Heart left ventricle (tissue), 13 donors: Measurements from ENCODE around the gene CA9.

Source experiments
- CTCF ChIP-seq, 12 donors: fragments of 200-600 bp; sonication (generic) in 4 of 12; IDR thresholded peaks; one replicate each; pipeline versions ENCODE4 v1.5.0 to v1.8.0; 2018 to 2022; ENCODE audit warnings: antibody characterized with exemption in 12 of 12, mild to moderate bottlenecking in 5 of 12
- POLR2A ChIP-seq, 2 donors: fragments of 450-650 bp; IDR thresholded peaks; one replicate each; pipeline ENCODE4 v1.6.1; 2017; ENCODE audit warnings: antibody characterized with exemption in 2 of 2, mild to moderate bottlenecking in 2 of 2, moderate library complexity in 2 of 2
- donor health status: ischemic (EF 13 %, LVEDD 7.1; RV severe dilation, severe dysfunction).
- donor health status: DM: no; HTN: yes; CAD: no.
- donor health status: DM: no; HTN: no; CAD: no.
- donor health status: ischemic (EF 25% LVEDD 6.9; RV normal size, moderate dysfunction).
- donor health status: ischemic (EF 25% LVEDD 5.7; RV mildly dilated, moderate dysfunction).
- donor health status: ischemic (EF 35%, LVEDD 5.7; RV mildly dilated, moderate dysfunction).
- donor health status: nonischemic (EF 11% LVEDD 7.7; RV severe dilation, severe dysfunction).
- donor health status: DM: yes; HTN: yes; CAD: no.
- donor health status: PGD.
- donor health status: ischemic (EF 29% LVEDD 5.4; RV normal size, mild dysfunction).
- donor health status: nonischemic (EF 23%, LVEDD 6.1; RV moderate dilation, normal function).

GRCh38 chr9:35696520-35697215 lies 22.9 kb downstream of the CA9 start:
- TF ChIP-seq CTCF (IDR thresholded peaks at IDR 0.05) (peak; percentile 82 to 94 (median 88)), POLR2A (IDR thresholded peaks at IDR 0.05) (no peak)
